Upper lobe of right lung (tissue), 1 donor: ENCODE results near the gene TIMM21. TPM values are rescaled to one million over a fixed set of nuclear protein-coding genes. Genes with fewer than 3 reads are reported as not detected.

Experiments used
- ATAC-seq: fragments of 200-7000 bp; cut with Tn5 transposase; one replicate; pipeline ENCODE4 v1.9.1; 2020; ENCODE audit warnings: mild to moderate bottlenecking, moderate library complexity
- DNase-seq: peaks from one replicate; pipeline ENCODE4 v3.0.0-alpha.2; 2020
- H3K27ac ChIP-seq: fragments of 200-600 bp; one replicate; pipeline ENCODE4 v1.8.0; 2022
- H3K27me3 ChIP-seq: fragments of 200-600 bp; one replicate; pipeline ENCODE4 v1.8.0; 2022; ENCODE audit warnings: mild to moderate bottlenecking
- H3K36me3 ChIP-seq: fragments of 200-600 bp; one replicate; pipeline ENCODE4 v1.8.0; 2022
- H3K4me1 ChIP-seq: fragments of 200-600 bp; one replicate; pipeline ENCODE4 v1.8.0; 2022
- H3K4me3 ChIP-seq: fragments of 200-600 bp; one replicate; pipeline ENCODE4 v1.8.0; 2022; ENCODE audit warnings: mild to moderate bottlenecking
- H3K9me3 ChIP-seq: fragments of 200-600 bp; one replicate; pipeline ENCODE4 v1.8.0; 2022
- intact Hi-C: fragments of 100-400 bp; cut with DNase I; formaldehyde crosslinking; loops from one replicate; pipeline ENCODE4 v1.11.0; 2022
- total RNA-seq: library from RNA; stranded (reverse); fragmentation: NEBNext Ultra II Directional; extraction: Animal tissue kit (Norgen Biotek cat#: 25700); gene quantifications from one replicate; pipeline ENCODE4 v1.2.1, GENCODE V29; 2021
- TF ChIP-seq, protein P1 (sequence below): fragments of 200-600 bp; IDR thresholded peaks from one replicate; pipeline ENCODE4 v1.8.0; 2022; ENCODE audit warnings: antibody characterized with exemption
- donor health status: DM: no; HTN: yes; CAD: no; lungs with severe emphysema.

Gene TIMM21
- total RNA-seq, 1 donor from 2014 or later, result 20.2 TPM

DNA sequence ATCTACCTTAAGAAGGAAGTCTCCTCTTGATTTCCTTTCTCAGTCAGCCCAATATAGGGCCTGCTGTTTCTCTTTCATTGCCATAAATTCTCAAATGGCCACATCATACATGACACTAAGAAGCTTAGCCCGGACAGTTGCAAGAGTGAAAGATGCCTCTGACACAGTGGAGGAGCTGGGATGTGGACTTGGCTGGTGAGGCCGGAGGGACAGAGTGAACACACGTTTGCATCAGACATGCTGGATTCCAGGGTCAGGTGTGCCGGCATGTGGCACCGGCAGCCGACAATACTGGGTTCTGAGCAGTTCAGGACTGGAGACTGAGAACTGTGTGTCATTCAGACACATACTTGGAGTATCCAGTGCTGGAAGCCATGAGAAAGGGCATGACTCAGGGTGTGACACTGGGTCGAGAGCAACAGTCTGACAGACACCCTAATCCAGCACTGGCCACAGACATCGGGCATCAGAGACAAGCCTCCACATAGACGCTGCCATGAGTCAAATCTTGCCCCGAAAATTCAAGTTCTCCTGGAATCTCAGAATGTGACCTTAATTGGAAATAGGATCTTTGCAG lies 31.4 kb downstream of the TIMM21 start:
- peaks cover 7% of the 10 kb centered on the region for H3K27me3 ChIP-seq
- H3K4me3 ChIP-seq, result no peak overlapping the region
- TF ChIP-seq, protein P1, sequence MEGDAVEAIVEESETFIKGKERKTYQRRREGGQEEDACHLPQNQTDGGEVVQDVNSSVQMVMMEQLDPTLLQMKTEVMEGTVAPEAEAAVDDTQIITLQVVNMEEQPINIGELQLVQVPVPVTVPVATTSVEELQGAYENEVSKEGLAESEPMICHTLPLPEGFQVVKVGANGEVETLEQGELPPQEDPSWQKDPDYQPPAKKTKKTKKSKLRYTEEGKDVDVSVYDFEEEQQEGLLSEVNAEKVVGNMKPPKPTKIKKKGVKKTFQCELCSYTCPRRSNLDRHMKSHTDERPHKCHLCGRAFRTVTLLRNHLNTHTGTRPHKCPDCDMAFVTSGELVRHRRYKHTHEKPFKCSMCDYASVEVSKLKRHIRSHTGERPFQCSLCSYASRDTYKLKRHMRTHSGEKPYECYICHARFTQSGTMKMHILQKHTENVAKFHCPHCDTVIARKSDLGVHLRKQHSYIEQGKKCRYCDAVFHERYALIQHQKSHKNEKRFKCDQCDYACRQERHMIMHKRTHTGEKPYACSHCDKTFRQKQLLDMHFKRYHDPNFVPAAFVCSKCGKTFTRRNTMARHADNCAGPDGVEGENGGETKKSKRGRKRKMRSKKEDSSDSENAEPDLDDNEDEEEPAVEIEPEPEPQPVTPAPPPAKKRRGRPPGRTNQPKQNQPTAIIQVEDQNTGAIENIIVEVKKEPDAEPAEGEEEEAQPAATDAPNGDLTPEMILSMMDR, result no peak
- H3K27ac ChIP-seq, result no peak overlapping the region
- peak; percentile 7 for ATAC-seq
- no peaks in the 10 kb centered on the region for H3K4me1 ChIP-seq
- DNase-seq, result no peak
- intact Hi-C loops, result no loop called here
- no peaks in the 10 kb centered on the region for H3K9me3 ChIP-seq
- no peaks in the 10 kb centered on the region for H3K36me3 ChIP-seq

DNA sequence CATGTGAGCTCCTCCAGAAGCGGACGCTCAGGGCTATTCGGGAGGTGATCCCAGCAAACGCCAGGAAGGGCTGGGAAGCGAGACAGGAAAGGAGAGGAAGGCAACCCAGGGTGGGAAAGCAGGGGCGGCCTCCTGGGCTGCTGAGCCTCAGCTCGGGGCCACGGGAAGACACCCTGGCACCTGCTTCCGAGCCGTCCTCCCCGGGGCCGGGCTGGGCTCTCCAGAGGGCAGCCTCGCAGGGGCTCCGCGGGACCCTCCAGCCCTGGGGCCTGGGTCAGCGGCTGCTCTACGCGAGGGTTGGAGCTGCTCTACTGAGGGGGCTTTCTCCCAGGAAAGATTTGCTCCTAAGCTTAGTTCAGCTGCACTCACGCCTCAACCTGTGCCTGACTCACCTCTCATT lies 34.0 kb downstream of the TIMM21 start:
- TF ChIP-seq, protein P1, result no peak
- intact Hi-C loops, result no loop called here
- DNase-seq (no peak), ATAC-seq (no peak)
- H3K27ac ChIP-seq, result no peak overlapping the region
- H3K9me3 ChIP-seq, result no peaks in the 10 kb centered on the region
- H3K36me3 ChIP-seq, result no peaks in the 10 kb centered on the region
- peaks cover 15% of the 10 kb centered on the region for H3K27me3 ChIP-seq
- H3K4me3 ChIP-seq, result no peak overlapping the region
- H3K4me1 ChIP-seq, result no peaks in the 10 kb centered on the region

DNA sequence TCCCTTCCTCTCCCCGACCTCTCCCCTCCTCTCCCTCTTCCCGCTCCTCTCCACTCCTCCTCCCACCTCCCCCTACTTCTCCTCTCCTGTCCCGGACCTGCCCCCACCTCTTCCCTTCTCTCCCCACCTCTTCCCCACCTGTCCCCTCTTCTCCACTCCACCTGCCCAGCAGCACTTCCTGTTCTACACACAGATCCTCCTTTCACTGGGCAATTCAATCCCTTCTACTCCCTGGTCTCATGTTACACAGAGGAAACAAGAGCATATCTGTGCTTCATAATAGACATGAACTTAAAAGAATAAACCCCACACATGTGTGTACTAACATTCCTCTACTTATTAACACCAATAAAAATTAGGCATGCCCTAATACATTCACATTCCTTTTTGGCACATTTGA lies 34.8 kb downstream of the TIMM21 start:
- H3K27me3 ChIP-seq, result peaks cover 15% of the 10 kb centered on the region
- no peak overlapping the region for H3K4me3 ChIP-seq
- DNase-seq, result no peak
- TF ChIP-seq, protein P1, result no peak
- H3K27ac ChIP-seq, result no peak overlapping the region
- no peaks in the 10 kb centered on the region for H3K36me3 ChIP-seq
- ATAC-seq, result no peak
- intact Hi-C loops, result no loop called here
- H3K4me1 ChIP-seq, result no peaks in the 10 kb centered on the region
- no peaks in the 10 kb centered on the region for H3K9me3 ChIP-seq

DNA sequence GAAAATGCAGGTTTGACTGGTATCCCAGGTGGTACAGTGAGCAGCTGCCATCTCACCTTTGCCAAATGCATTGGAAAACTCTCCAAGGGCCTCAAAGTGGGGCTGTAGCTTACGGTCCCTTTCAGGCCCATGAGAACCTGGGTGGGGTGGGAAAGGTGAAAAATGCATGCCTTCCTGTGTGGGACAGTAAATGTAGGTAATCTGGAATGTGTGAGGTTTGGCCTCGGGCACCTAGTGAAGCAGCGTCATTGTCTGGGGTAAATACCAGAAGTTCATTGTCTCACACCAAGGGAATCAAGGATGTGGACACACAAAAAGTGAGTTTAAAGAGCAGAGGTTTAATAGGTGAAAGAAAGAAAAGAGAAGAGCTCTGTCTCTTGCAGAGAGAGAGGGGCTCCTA lies 36.6 kb downstream of the TIMM21 start:
- no peak for ATAC-seq
- Histone ChIP-seq H3K27me3 (peaks cover 21% of the 10 kb centered on the region), H3K4me1 (no peaks in the 10 kb centered on the region), H3K36me3 (no peaks in the 10 kb centered on the region), H3K9me3 (no peaks in the 10 kb centered on the region), H3K27ac (no peak overlapping the region), H3K4me3 (no peak overlapping the region)
- no peak for DNase-seq
- intact Hi-C loops, result no loop called here
- TF ChIP-seq, protein P1, result no peak

DNA sequence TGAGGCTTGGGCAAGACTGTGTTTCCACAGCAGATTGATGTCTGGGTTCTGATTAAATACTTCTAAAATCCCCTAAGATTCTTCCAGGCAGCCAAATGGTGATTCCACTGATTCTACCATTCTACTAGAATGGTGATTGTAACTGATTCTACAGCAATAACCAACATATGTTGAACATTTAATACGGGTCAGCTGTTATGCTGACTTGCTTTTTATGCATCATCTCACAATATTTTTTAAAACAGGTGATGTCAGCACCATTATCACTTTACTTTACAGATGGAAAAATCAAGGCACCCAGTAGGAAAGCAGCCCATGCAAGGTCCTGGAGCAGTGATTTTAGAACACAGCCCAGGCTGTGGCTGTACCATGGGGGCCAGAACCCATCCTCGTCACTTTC lies 37.5 kb downstream of the TIMM21 start:
- ATAC-seq (no peak), DNase-seq (no peak)
- no peak overlapping the region for H3K4me3 ChIP-seq
- intact Hi-C loops, result no loop called here
- peaks cover 21% of the 10 kb centered on the region for H3K27me3 ChIP-seq
- H3K4me1 ChIP-seq, result no peaks in the 10 kb centered on the region
- H3K36me3 ChIP-seq, result no peaks in the 10 kb centered on the region
- TF ChIP-seq, protein P1, result no peak
- no peak overlapping the region for H3K27ac ChIP-seq
- H3K9me3 ChIP-seq, result no peaks in the 10 kb centered on the region

DNA sequence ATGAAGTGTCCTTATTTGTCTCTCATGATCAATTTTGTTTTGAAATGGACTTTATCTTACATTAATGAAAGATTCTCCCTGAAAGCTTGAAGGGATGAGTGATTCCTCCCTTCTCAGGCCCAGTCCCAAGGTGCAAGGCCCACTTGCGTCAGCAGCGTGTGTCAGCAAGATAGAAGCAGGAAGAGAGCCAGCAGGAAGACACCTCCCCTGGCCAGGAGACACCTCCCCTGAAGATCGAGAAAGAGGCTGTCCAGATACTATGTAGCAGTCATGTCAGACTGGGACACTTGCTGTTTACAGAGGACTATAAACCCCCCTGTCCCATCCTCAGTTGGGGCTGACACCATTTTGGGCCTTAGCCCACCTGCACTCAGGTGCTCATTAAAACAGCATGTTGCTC lies 38.3 kb downstream of the TIMM21 start:
- no peaks in the 10 kb centered on the region for H3K9me3 ChIP-seq
- TF ChIP-seq, protein P1, result no peak
- no peak for DNase-seq
- no peak for ATAC-seq
- H3K27ac ChIP-seq, result no peak overlapping the region
- intact Hi-C loops, result no loop called here
- H3K4me1 ChIP-seq, result no peaks in the 10 kb centered on the region
- no peaks in the 10 kb centered on the region for H3K36me3 ChIP-seq
- peaks cover 21% of the 10 kb centered on the region for H3K27me3 ChIP-seq
- H3K4me3 ChIP-seq, result no peak overlapping the region
